ENCODE results near the gene ZNF730. TPM values are rescaled to one million over a fixed set of nuclear protein-coding genes. Genes with fewer than 3 reads are reported as not detected.

The ZNF730 gene
- total and polyA plus RNA-seq, 8 donors: 0.13 to 0.59 (median 0.29) TPM; not detected in 4

- Histone ChIP-seq H3K36me3 (no peaks in the 10 kb centered on the region), H3K27me3 (no peaks in the 10 kb centered on the region), H3K27ac (no peak overlapping the region), H3K4me3 (no peak overlapping the region), H3K9me3 (no peaks in the 10 kb centered on the region), H3K4me1 (no peaks in the 10 kb centered on the region)
- no peak for DNase-seq
- WGBS, 2 donors: 55 to 60% methylated on average over 11 of the region's 11 CpGs
- TF ChIP-seq CTCF (IDR thresholded peaks at IDR 0.05): no peak
- intact Hi-C loops (cut with DNase I): no loop called here
- no peak for ATAC-seq
- FAIRE-seq: no peak
These were observed 66.4 kb downstream of the ZNF730 start for GRCh38 chr19:23183251-23183650.

- TF ChIP-seq CTCF (IDR thresholded peaks at IDR 0.05): no peak
- no peak for DNase-seq
- ATAC-seq: no peak
These were observed 73.5 kb downstream of the ZNF730 start for GRCh38 chr19:23190341-23190740.

More at GRCh38 chr19:23190341-23190740, 73.5 kb downstream of the ZNF730 start:
- FAIRE-seq: no peak
- Histone ChIP-seq H3K4me3 (no peak overlapping the region), H3K36me3 (no peaks in the 10 kb centered on the region), H3K4me1 (no peaks in the 10 kb centered on the region), H3K9me3 (no peaks in the 10 kb centered on the region), H3K27ac (no peak overlapping the region), H3K27me3 (no peaks in the 10 kb centered on the region)
- 71 to 83% methylated on average over 9 of the region's 9 CpGs for whole genome bisulfite sequencing, 2 donors
- intact Hi-C loops (cut with DNase I): no loop called here

Other genes with a start within 250 kb of the ZNF730 start
- under 1 TPM; 0.18 to 0.44 (median 0.23) TPM for gene ZNF728, start 113.8 kb upstream of the ZNF730 start, total RNA-seq
- not detected for gene ZNF728, start 113.8 kb upstream of the ZNF730 start, polyA plus RNA-seq
- gene ZNF724, start 133.4 kb downstream of the ZNF730 start, total RNA-seq: 1 to 10 TPM in 1 of 6 donors, under 1 TPM in 5; 0.19 to 2.2 (median 0.73) TPM
- under 1 TPM in 1 of 2 donors, not detected in 1; 0.11 TPM for gene ZNF724, start 133.4 kb downstream of the ZNF730 start, polyA plus RNA-seq

Data from pancreas (tissue), 10 donors.